OCI-LY1 (cell line): ENCODE data around the gene DGCR2.

Experiments
- H2AFZ ChIP-seq: fragments of 200-600 bp; sonication (generic), shearing (Covaris generic); 2 replicates; pipeline ENCODE4 v1.6.0; 2014; ENCODE audit warnings: antibody characterized with exemption, mild to moderate bottlenecking, low read length
- H3F3A ChIP-seq: fragments of 200-600 bp; sonication (generic), shearing (Covaris generic); 2 replicates; pipeline ENCODE4 v1.6.0; 2014; ENCODE audit warnings: mild to moderate bottlenecking, antibody characterized with exemption, low read length, moderate library complexity; ENCODE audit not compliant: insufficient read depth
- H3K27ac ChIP-seq: fragments of 200-600 bp; sonication (generic); 2 replicates; pipeline ENCODE4 v1.5.1; 2014; ENCODE audit warnings: low read length, mixed run types, mild to moderate bottlenecking, low read depth; ENCODE audit not compliant: poor library complexity, severe bottlenecking
- H3K27me3 ChIP-seq: fragments of 200-600 bp; sonication (generic); 2 replicates; pipeline ENCODE4 v1.6.0; 2014; ENCODE audit warnings: antibody characterized with exemption, mild to moderate bottlenecking, low read length, moderate library complexity; ENCODE audit not compliant: insufficient read depth
- H3K36me3 ChIP-seq: fragments of 200-600 bp; sonication (generic); 2 replicates; pipeline ENCODE4 v1.6.1; 2014; ENCODE audit warnings: mild to moderate bottlenecking, antibody characterized with exemption, low read length, moderate library complexity, mixed read lengths; ENCODE audit not compliant: insufficient read depth
- H3K4me1 ChIP-seq: fragments of 200-600 bp; sonication (generic); 2 replicates; pipeline ENCODE4 v1.5.1; 2014; ENCODE audit warnings: mild to moderate bottlenecking, low read length, moderate library complexity; ENCODE audit not compliant: insufficient read depth, severe bottlenecking
- H3K4me2 ChIP-seq: fragments of 200-600 bp; sonication (generic), shearing (Covaris generic); 2 replicates; pipeline ENCODE4 v1.6.1; 2014; ENCODE audit warnings: low read length
- H3K4me3 ChIP-seq: fragments of 200-600 bp; sonication (generic); 2 replicates; pipeline ENCODE4 v1.5.1; 2014; ENCODE audit warnings: low read length, low read depth, mild to moderate bottlenecking, mixed read lengths; ENCODE audit not compliant: poor library complexity, severe bottlenecking
- H3K79me2 ChIP-seq: fragments of 200-600 bp; shearing (Covaris generic); 2 replicates; pipeline ENCODE4 v1.6.1; 2016; ENCODE audit warnings: mixed run types, low read length, mixed read lengths; ENCODE audit not compliant: insufficient read depth
- H3K9ac ChIP-seq: fragments of 200-600 bp; sonication (generic), shearing (Covaris generic); 2 replicates; pipeline ENCODE4 v1.6.1; 2014; ENCODE audit warnings: mild to moderate bottlenecking, low read length, mixed read lengths
- H3K9me2 ChIP-seq: fragments of 200-600 bp; sonication (generic), shearing (Covaris generic); 2 replicates; pipeline ENCODE4 v1.6.1; 2014; ENCODE audit warnings: low read depth, mild to moderate bottlenecking, low read length, mixed read lengths
- H3K9me3 ChIP-seq: fragments of 200-600 bp; shearing (Covaris generic); 2 replicates; pipeline ENCODE4 v1.6.1; 2014; ENCODE audit warnings: low read length, mixed read lengths
- H4K20me1 ChIP-seq: fragments of 200-600 bp; sonication (generic), shearing (Covaris generic); 2 replicates; pipeline ENCODE4 v1.6.0; 2016; ENCODE audit warnings: mild to moderate bottlenecking, low read length; ENCODE audit not compliant: insufficient read depth
- CTCF ChIP-seq: fragments of 200-600 bp; sonication (generic), shearing (Covaris generic); IDR thresholded peaks from 2 replicates; pipeline ENCODE4 v1.5.1; 2017; ENCODE audit warnings: mild to moderate bottlenecking, antibody characterized with exemption, low read length, moderate library complexity, mixed read lengths
- EZH2 ChIP-seq: fragments of 200-600 bp; sonication (generic), shearing (Covaris generic); IDR thresholded peaks from 2 replicates; pipeline ENCODE4 v1.8.0; 2017; ENCODE audit warnings: borderline replicate concordance, mixed run types, mild to moderate bottlenecking, antibody characterized with exemption, low read length, moderate library complexity, mixed read lengths

DGCR2 gene

GRCh38 chr22:18991821-18992442 is 130.3 kb downstream of the DGCR2 start:
- H2AFZ ChIP-seq = no peak overlapping the region
- H3K4me2 ChIP-seq = no peak overlapping the region
- no peaks in the 10 kb centered on the region for H3F3A ChIP-seq
- no peak overlapping the region for H3K4me3 ChIP-seq
- no peaks in the 10 kb centered on the region for H3K27me3 ChIP-seq
- H3K9me3 ChIP-seq = no peaks in the 10 kb centered on the region
- H3K9ac ChIP-seq = no peak overlapping the region
- no peak overlapping the region for H3K27ac ChIP-seq
- H3K36me3 ChIP-seq = no peaks in the 10 kb centered on the region
- H4K20me1 ChIP-seq = no peaks in the 10 kb centered on the region
- no peaks in the 10 kb centered on the region for H3K9me2 ChIP-seq
- no peak for TF ChIP-seq EZH2
- no peak for TF ChIP-seq CTCF
- no peaks in the 10 kb centered on the region for H3K4me1 ChIP-seq
- H3K79me2 ChIP-seq = no peaks in the 10 kb centered on the region

DNA sequence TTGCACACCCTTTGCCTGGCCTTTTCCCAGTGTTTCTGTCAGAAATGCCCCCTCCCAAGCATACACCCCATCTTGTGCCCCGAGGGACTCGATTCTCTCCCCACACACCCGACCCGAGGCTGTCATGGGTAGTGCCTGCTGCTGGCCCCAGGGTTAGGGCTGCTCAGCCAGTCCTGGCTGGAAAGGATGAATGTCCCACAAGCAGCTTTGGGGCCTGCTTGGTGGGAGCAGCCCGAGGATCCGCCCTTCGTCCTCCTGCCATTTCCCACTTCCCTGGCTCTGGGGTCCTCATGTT is 131.1 kb downstream of the DGCR2 start:
- no peak overlapping the region for H2AFZ ChIP-seq

GRCh38 chr22:18990355-18991137 is 131.7 kb downstream of the DGCR2 start:
- Histone ChIP-seq H2AFZ (no peak overlapping the region), H4K20me1 (no peaks in the 10 kb centered on the region), H3K4me3 (no peak overlapping the region), H3K9me3 (no peaks in the 10 kb centered on the region), H3K4me1 (no peaks in the 10 kb centered on the region), H3K27me3 (no peaks in the 10 kb centered on the region), H3K9ac (no peak overlapping the region), H3K4me2 (no peak overlapping the region), H3F3A (no peaks in the 10 kb centered on the region), H3K79me2 (no peaks in the 10 kb centered on the region), H3K9me2 (no peaks in the 10 kb centered on the region), H3K27ac (no peak overlapping the region), H3K36me3 (no peaks in the 10 kb centered on the region)
- TF ChIP-seq CTCF = no peak
- no peak for TF ChIP-seq EZH2

More for the DNA sequence above, 131.1 kb downstream of the DGCR2 start:
- Histone ChIP-seq H3K27ac (no peak overlapping the region), H3K79me2 (no peaks in the 10 kb centered on the region), H3K36me3 (no peaks in the 10 kb centered on the region), H3K9ac (no peak overlapping the region), H3K4me2 (no peak overlapping the region), H4K20me1 (no peaks in the 10 kb centered on the region), H3K9me2 (no peaks in the 10 kb centered on the region), H3K9me3 (no peaks in the 10 kb centered on the region), H3F3A (no peaks in the 10 kb centered on the region), H3K27me3 (no peaks in the 10 kb centered on the region), H3K4me3 (no peak overlapping the region), H3K4me1 (no peaks in the 10 kb centered on the region)
- TF ChIP-seq EZH2 (no peak), CTCF (no peak)
